Posterior vena cava (tissue), 2 donors: ENCODE results near the gene PAQR9. TPM values are rescaled to one million over a fixed set of nuclear protein-coding genes. Genes with fewer than 3 reads are reported as not detected.

ENCODE experiments used
- DNase-seq: peaks from one replicate; pipeline ENCODE4 v3.0.0-alpha.2; 2020; ENCODE audit warnings: low spot score
- intact Hi-C, 2 donors: fragments of 100-400 bp; cut with DNase I; formaldehyde crosslinking; loops; one replicate each; pipeline versions ENCODE4 v1.14.1 to v1.14.2; 2022 to 2023
- total RNA-seq, 2 donors: library from RNA; stranded (reverse); fragmentation: NEBNext Ultra II Directional; extraction: Animal tissue kit (Norgen Biotek cat#: 25700); gene quantifications; one replicate each; pipeline ENCODE4 v1.2.1, GENCODE V29; 2021
- donor health status: DM: yes; HTN: yes; CAD: no.
- donor health status: DM: yes; HTN: yes; CAD: no.

Gene PAQR9
- total RNA-seq, 2 donors from 2014 or later, result not detected

GRCh38 chr3:142934128-142934886, 29.2 kb downstream of the PAQR9 start:
- intact Hi-C loops, result no loop called here
- no peak for DNase-seq

- intact Hi-C loops, result no loop called here
- DNase-seq, result no peak
These were observed 32.3 kb downstream of the PAQR9 start for GRCh38 chr3:142931222-142931621.

- intact Hi-C loops, result no loop called here
- DNase-seq, result no peak
These were observed 33.0 kb downstream of the PAQR9 start for GRCh38 chr3:142930463-142930862.

GRCh38 chr3:142929890-142930289, 33.6 kb downstream of the PAQR9 start:
- intact Hi-C loops, result no loop called here
- DNase-seq, result no peak

- intact Hi-C loops, result no loop called here
- no peak for DNase-seq
These were observed 34.4 kb downstream of the PAQR9 start for GRCh38 chr3:142929109-142929508.

GRCh38 chr3:142926368-142926944, 37.0 kb downstream of the PAQR9 start:
- intact Hi-C loops, result no loop called here
- DNase-seq, result no peak

- intact Hi-C loops, result no loop called here
- DNase-seq, result no peak
These were observed 38.3 kb downstream of the PAQR9 start for GRCh38 chr3:142925140-142925539.

- DNase-seq, result no peak
- intact Hi-C loops, result no loop called here
These were observed 39.8 kb downstream of the PAQR9 start for GRCh38 chr3:142923694-142924093.

GRCh38 chr3:142916605-142917004, 46.9 kb downstream of the PAQR9 start:
- intact Hi-C loops, result no loop called here
- DNase-seq, result no peak

GRCh38 chr3:142915636-142916035, 47.8 kb downstream of the PAQR9 start:
- no peak for DNase-seq
- intact Hi-C loops, result no loop called here

GRCh38 chr3:142914286-142914811, 49.1 kb downstream of the PAQR9 start:
- no peak for DNase-seq
- intact Hi-C loops, result no loop called here

GRCh38 chr3:142913432-142913831, 50.0 kb downstream of the PAQR9 start:
- intact Hi-C loops, result no loop called here
- no peak for DNase-seq

GRCh38 chr3:142912402-142913172, 50.9 kb downstream of the PAQR9 start:
- no peak for DNase-seq
- intact Hi-C loops, result no loop called here

Other genes starting within 250 kb of the PAQR9 start
- gene TRPC1, start 239.6 kb downstream of the PAQR9 start, total RNA-seq, result 10 to 100 TPM; 21.1 to 27.9 TPM
- gene PCOLCE2, start 74.6 kb downstream of the PAQR9 start, total RNA-seq, result 10 to 100 TPM; 39.7 to 54.5 TPM
- gene U2SURP, start 37.9 kb upstream of the PAQR9 start, total RNA-seq, result 10 to 100 TPM; 68.1 to 72.5 TPM
- gene CHST2, start 156.1 kb upstream of the PAQR9 start, total RNA-seq, result 1 to 10 TPM; 2.5 to 3.4 TPM